Measurements from ENCODE around the gene HAGHL. TPM values are rescaled to one million over a fixed set of nuclear protein-coding genes. Genes with fewer than 3 reads are reported as not detected.

Gene HAGHL
- total and polyA plus RNA-seq, 2 experiments from 2014 or later = 15.5 to 31.5 TPM

- peak; percentile 43 for DNase-seq (ENCODE audit: low spot score)
- no peak for TF ChIP-seq CTCF (IDR thresholded peaks at IDR 0.05; ENCODE audit: poor library complexity)
- no peak for TF ChIP-seq EZH2 (IDR thresholded peaks at IDR 0.05; ENCODE audit: borderline replicate concordance)
- no peak for TF ChIP-seq EZH2phosphoT487 (IDR thresholded peaks at IDR 0.05; ENCODE audit: low read depth, severe bottlenecking, unreplicated experiment)
- Histone ChIP-seq H3K4me3 (peak overlapping the region; percentile 57), H3K9me2 (replicated peaks; ENCODE audit: insufficient read depth) (no peaks in the 10 kb centered on the region), H3K4me1 (ENCODE audit: insufficient read depth) (peaks cover 32% of the 10 kb centered on the region), H3K9me3 (ENCODE audit: low read depth) (no peaks in the 10 kb centered on the region), H2AFZ (peak overlapping the region; percentile 39), H4K20me1 (ENCODE audit: insufficient read depth, poor library complexity, severe bottlenecking) (peaks cover 27% of the 10 kb centered on the region), H3K4me2 (peak overlapping the region; percentile 98), H3K27me3 (no peaks in the 10 kb centered on the region), H3K79me2 (peaks cover 33% of the 10 kb centered on the region), H3K27ac (peak overlapping the region; percentile 65), H3K36me3 (replicated peaks; ENCODE audit: insufficient read depth, low read depth) (no peaks in the 10 kb centered on the region)
- 22% methylated on average over 48 of the region's 57 CpGs for WGBS (ENCODE audit: low lambda C conversion rate, missing lambda C conversion rate)
Observed at GRCh38 chr16:683396-684070, 43.4 kb upstream of the HAGHL start.

- Histone ChIP-seq H3K27me3 (no peaks in the 10 kb centered on the region), H3K4me2 (peak within 1 kb of the TSS; percentile 98), H3K36me3 (replicated peaks; ENCODE audit: insufficient read depth, low read depth) (no peaks in the 10 kb centered on the region), H3K79me2 (peaks cover 40% of the 10 kb centered on the region), H4K20me1 (ENCODE audit: insufficient read depth, poor library complexity, severe bottlenecking) (peaks cover 27% of the 10 kb centered on the region), H3K4me3 (peak within 1 kb of the TSS; percentile 57), H2AFZ (peak within 1 kb of the TSS; percentile 56), H3K9me2 (replicated peaks; ENCODE audit: insufficient read depth) (no peaks in the 10 kb centered on the region), H3K4me1 (ENCODE audit: insufficient read depth) (peaks cover 31% of the 10 kb centered on the region), H3K27ac (peak within 1 kb of the TSS; percentile 81), H3K9me3 (ENCODE audit: low read depth) (no peaks in the 10 kb centered on the region)
- WGBS (ENCODE audit: low lambda C conversion rate, missing lambda C conversion rate) = 20% methylated on average over 44 of the region's 91 CpGs
- DNase-seq (ENCODE audit: low spot score) = peak; percentile 98
- TF ChIP-seq EZH2 (IDR thresholded peaks at IDR 0.05; ENCODE audit: borderline replicate concordance) (no peak), EZH2phosphoT487 (IDR thresholded peaks at IDR 0.05; ENCODE audit: low read depth, severe bottlenecking, unreplicated experiment) (no peak), CTCF (IDR thresholded peaks at IDR 0.05; ENCODE audit: poor library complexity) (no peak)
Observed at GRCh38 chr16:684071-684794, 42.7 kb upstream of the HAGHL start, which contains the start of gene JMJD8. TSS of gene JMJD8 (minus strand) at chr16:684334. CDS start at chr16:684319, 15 bp downstream.

- no peaks in the 10 kb centered on the region for H3K36me3 ChIP-seq (replicated peaks; ENCODE audit: insufficient read depth, low read depth)
- no peak overlapping the region for H3K27ac ChIP-seq
- H3K9me2 ChIP-seq (replicated peaks; ENCODE audit: insufficient read depth) = no peaks in the 10 kb centered on the region
- no peak for TF ChIP-seq EZH2phosphoT487 (IDR thresholded peaks at IDR 0.05; ENCODE audit: low read depth, severe bottlenecking, unreplicated experiment)
- no peak for TF ChIP-seq CTCF (IDR thresholded peaks at IDR 0.05; ENCODE audit: poor library complexity)
- no peak for TF ChIP-seq EZH2 (IDR thresholded peaks at IDR 0.05; ENCODE audit: borderline replicate concordance)
- H3K4me3 ChIP-seq = no peak overlapping the region
- peaks cover 33% of the 10 kb centered on the region for H3K4me1 ChIP-seq (ENCODE audit: insufficient read depth)
- WGBS (ENCODE audit: low lambda C conversion rate, missing lambda C conversion rate) = 96% methylated on average over 47 of the region's 61 CpGs
- H3K9me3 ChIP-seq (ENCODE audit: low read depth) = no peaks in the 10 kb centered on the region
- peaks cover 48% of the 10 kb centered on the region for H3K79me2 ChIP-seq
- peaks cover 27% of the 10 kb centered on the region for H4K20me1 ChIP-seq (ENCODE audit: insufficient read depth, poor library complexity, severe bottlenecking)
- DNase-seq (ENCODE audit: low spot score) = no peak
- no peak overlapping the region for H2AFZ ChIP-seq
- peak overlapping the region; percentile 91 for H3K4me2 ChIP-seq
- no peaks in the 10 kb centered on the region for H3K27me3 ChIP-seq
Observed at GRCh38 chr16:684961-685696, 41.8 kb upstream of the HAGHL start.
